Motor neuron (in vitro differentiated cells): Measurements from ENCODE around the gene RAD21L1. TPM values are rescaled to one million over a fixed set of nuclear protein-coding genes. Genes with fewer than 3 reads are reported as not detected.

Experiments used
- ATAC-seq, 8 experiments: fragments of 200-7000 bp; cut with Tn5 transposase; replicated peaks in 6 of 8; 2 replicates each; pipeline ENCODE4 v1.8.0; 2021; ENCODE audit warnings: mild to moderate bottlenecking in 8 of 8, moderate library complexity in 8 of 8
- H3K27ac ChIP-seq, 2 donors: fragments of 250-450 bp; sonication (Bioruptor Pico); 2 replicates each; pipeline ENCODE4 v1.9.0; 2021; ENCODE audit warnings: antibody characterized with exemption in 2 of 2, mild to moderate bottlenecking in 2 of 2, moderate library complexity in 1 of 2
- H3K4me1 ChIP-seq, 2 donors: fragments of 250-450 bp; sonication (Bioruptor Pico); replicated peaks in 1 of 2; 2 replicates each; pipeline ENCODE4 v1.6.1; 2021; ENCODE audit warnings: antibody characterized with exemption in 2 of 2, mild to moderate bottlenecking in 2 of 2, moderate library complexity in 1 of 2
- H3K4me3 ChIP-seq, 5 donors: fragments of 250-450 bp; sonication (Bioruptor Pico); 2 replicates each; pipeline ENCODE4 v1.9.0; 2021; ENCODE audit warnings: antibody characterized with exemption in 5 of 5, mild to moderate bottlenecking in 5 of 5, moderate library complexity in 4 of 5
- WGBS, 10 experiments: fragments of 450-650 bp; shearing (Covaris generic); methylation state at CpG; one replicate each; pipeline ENCODE4 v1.0.0; 2022; 5-methylcytosine and 5-hydroxymethylcytosine counted together
- in situ Hi-C, 9 experiments: fragments of 400-800 bp; cut with MboI; loops; one replicate each; pipeline ENCODE4 v1.15.0; 2021; ENCODE audit warnings: low sequenced_read_pairs in 9 of 9, low pct_unique_long_range_greater_than_20kb in 2 of 9; ENCODE audit not compliant: unreplicated experiment in 9 of 9
- total RNA-seq, 8 experiments: library from RNA; unstranded; fragments of 300-600 nt; gene quantifications; 2 replicates each; pipeline versions ENCODE4 v1.2.3 to v1.2.4, GENCODE V29; 2022

Gene RAD21L1
- total RNA-seq, 8 experiments from 2014 or later, result not detected

DNA sequence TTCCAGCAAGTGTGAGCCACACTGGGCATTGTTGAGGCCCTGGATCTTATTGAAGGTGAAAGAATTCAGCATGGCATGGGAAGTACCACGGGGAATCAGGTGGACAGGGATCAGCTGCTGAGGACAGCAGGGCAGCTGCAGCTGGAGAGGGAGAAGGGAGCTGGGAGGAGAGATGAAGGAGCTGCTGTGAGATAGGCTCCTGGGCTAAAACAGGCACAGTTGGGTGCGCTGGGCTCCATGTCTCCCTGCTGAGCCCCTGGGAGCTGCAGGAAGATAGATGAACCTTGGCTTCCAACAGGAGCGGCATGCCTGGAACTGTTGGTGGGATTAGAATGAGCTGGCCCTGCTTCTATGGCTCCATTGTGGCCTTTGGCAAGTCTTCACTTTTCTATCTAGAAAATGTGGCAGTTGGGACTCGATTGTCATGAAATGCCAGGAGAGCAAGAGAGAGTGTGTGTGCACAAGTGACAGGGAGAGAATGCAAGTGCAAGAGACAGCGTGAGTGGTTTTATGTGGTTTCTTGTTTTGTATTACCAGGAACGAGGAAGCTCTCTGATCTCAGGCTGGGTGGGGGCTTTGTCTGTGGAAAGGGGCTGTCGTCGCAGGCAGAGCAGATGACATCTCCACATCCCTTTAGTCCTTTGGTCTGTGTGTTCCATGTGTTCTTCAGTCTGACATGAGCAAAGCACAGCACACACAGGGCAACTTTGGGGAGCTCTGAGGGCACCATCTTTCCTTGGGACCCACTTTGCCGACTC, 60.6 kb downstream of the RAD21L1 start:
- WGBS, 10 experiments, result 0 to 85% (median 68%) methylated on average over 1 to 8 of the region's 9 CpGs; no CpG with 5 or more reads in 1 of the 10 experiments
- peaks cover 14 to 17% of the 10 kb centered on the region in 2 donors for H3K4me1 ChIP-seq
- no peak overlapping the region for H3K4me3 ChIP-seq
- ATAC-seq, result peak in 1 of 8 experiments; percentile 13
- in situ Hi-C loops, result no loop called here
- H3K27ac ChIP-seq, result no peak overlapping the region

DNA sequence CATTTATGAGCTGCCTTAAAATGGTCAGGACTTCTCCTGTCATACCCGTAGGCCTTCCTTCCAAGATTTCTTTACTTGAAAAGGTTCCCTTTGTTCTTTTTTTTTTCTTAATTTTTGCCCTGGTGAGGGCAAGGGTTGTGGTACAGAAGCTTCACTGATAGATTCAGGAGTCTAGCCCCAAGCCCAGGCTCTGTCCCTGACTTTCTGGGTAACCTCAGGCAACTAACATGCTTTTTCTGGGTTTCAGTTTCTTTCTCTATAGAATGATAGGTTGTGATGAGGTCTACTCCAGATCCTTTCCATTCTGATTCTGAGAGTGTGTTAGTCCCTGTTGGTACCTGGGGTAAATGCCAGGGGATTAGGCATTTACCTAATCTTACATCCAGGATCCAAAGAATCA, 61.5 kb downstream of the RAD21L1 start:
- in situ Hi-C loops, result no loop called here
- 60 to 89% (median 77%) methylated on average over 1 of the region's 1 CpG; no CpG with 5 or more reads in 3 of the 10 experiments for WGBS, 10 experiments
- ATAC-seq, result no peak
- Histone ChIP-seq H3K27ac (no peak overlapping the region), H3K4me3 (no peak overlapping the region), H3K4me1 (peaks cover 14 to 17% of the 10 kb centered on the region in 2 donors)

- ATAC-seq, result no peak
- 56 to 95% (median 84%) methylated on average over 1 to 10 of the region's 11 CpGs; no CpG with 5 or more reads in 1 of the 10 experiments for WGBS, 10 experiments
Measured at GRCh38 chr20:1287787-1288569, 62.1 kb downstream of the RAD21L1 start.

GRCh38 chr20:1291191-1291741, 65.4 kb downstream of the RAD21L1 start:
- Histone ChIP-seq H3K4me1 (no peaks in the 10 kb centered on the region), H3K4me3 (no peak overlapping the region), H3K27ac (no peak overlapping the region)
- 0 to 92% (median 54%) methylated on average over 1 to 4 of the region's 5 CpGs; no CpG with 5 or more reads in 3 of the 10 experiments for WGBS, 10 experiments
- peak in 3 of 8 experiments; percentile 87 to 98 (median 95) for ATAC-seq
- in situ Hi-C loops, result no loop called here

More at GRCh38 chr20:1287787-1288569, 62.1 kb downstream of the RAD21L1 start:
- Histone ChIP-seq H3K27ac (no peak overlapping the region), H3K4me3 (no peak overlapping the region), H3K4me1 (peaks cover 14 to 17% of the 10 kb centered on the region in 2 donors)
- in situ Hi-C loops, result no loop called here

GRCh38 chr20:1292620-1293019, 66.8 kb downstream of the RAD21L1 start:
- in situ Hi-C loops, result no loop called here
- Histone ChIP-seq H3K4me1 (no peaks in the 10 kb centered on the region), H3K4me3 (no peak overlapping the region), H3K27ac (no peak overlapping the region)
- ATAC-seq, result no peak
- WGBS, 10 experiments, result 20 to 100% (median 44%) methylated on average over 1 of the region's 1 CpG; no CpG with 5 or more reads in 7 of the 10 experiments

- ATAC-seq, result no peak
- WGBS, 10 experiments, result 40 to 92% (median 79%) methylated on average over 1 to 4 of the region's 6 CpGs; no CpG with 5 or more reads in 5 of the 10 experiments
- in situ Hi-C loops, result no loop called here
- no peak overlapping the region for H3K4me3 ChIP-seq
- H3K27ac ChIP-seq, result no peak overlapping the region
- H3K4me1 ChIP-seq, result no peaks in the 10 kb centered on the region
Measured at GRCh38 chr20:1293641-1294379, 68.0 kb downstream of the RAD21L1 start.

DNA sequence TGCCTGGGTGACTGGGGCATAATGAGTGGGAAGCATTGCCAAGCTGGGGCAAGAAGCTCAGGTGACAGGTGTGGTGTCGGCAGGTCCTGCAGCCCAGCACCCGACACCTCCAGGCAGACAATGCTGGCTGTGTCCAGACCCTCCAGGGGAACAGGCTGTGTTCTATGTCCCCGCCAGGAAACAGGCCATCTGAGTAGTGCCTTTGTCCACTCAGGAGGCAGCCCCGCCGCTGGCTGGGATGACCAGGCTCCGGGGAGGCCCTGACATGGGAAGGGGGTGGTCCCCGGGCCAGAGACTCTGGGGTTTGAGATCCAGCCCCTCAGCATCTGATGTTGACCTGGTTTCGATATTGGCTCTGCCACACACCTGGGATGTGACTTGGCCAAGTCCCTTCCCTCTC, 68.7 kb downstream of the RAD21L1 start:
- in situ Hi-C loops, result no loop called here
- Histone ChIP-seq H3K4me1 (no peaks in the 10 kb centered on the region), H3K4me3 (no peak overlapping the region), H3K27ac (no peak overlapping the region)
- ATAC-seq, result no peak
- WGBS, 10 experiments, result 93 to 100% (median 100%) methylated on average over 1 to 3 of the region's 8 CpGs; no CpG with 5 or more reads in 7 of the 10 experiments

GRCh38 chr20:1295276-1295930, 69.6 kb downstream of the RAD21L1 start:
- Histone ChIP-seq H3K27ac (no peak overlapping the region), H3K4me1 (no peaks in the 10 kb centered on the region), H3K4me3 (no peak overlapping the region)
- ATAC-seq, result peak in 1 of 8 experiments; percentile 27
- in situ Hi-C loops, result no loop called here
- 73 to 100% (median 100%) methylated on average over 1 to 4 of the region's 20 CpGs; no CpG with 5 or more reads in 5 of the 10 experiments for WGBS, 10 experiments

- 80 to 90% methylated on average over 2 to 3 of the region's 20 CpGs; no CpG with 5 or more reads in 8 of the 10 experiments for WGBS, 10 experiments
- in situ Hi-C loops, result no loop called here
- H3K27ac ChIP-seq, result no peak overlapping the region
- H3K4me3 ChIP-seq, result no peak overlapping the region
- ATAC-seq, result no peak
- no peaks in the 10 kb centered on the region for H3K4me1 ChIP-seq
Measured at GRCh38 chr20:1296117-1296610, 70.3 kb downstream of the RAD21L1 start.

- in situ Hi-C loops, result no loop called here
- H3K27ac ChIP-seq, result no peak overlapping the region
- H3K4me3 ChIP-seq, result no peak overlapping the region
- WGBS, 10 experiments, result 40 to 100% (median 82%) methylated on average over 1 to 9 of the region's 14 CpGs; no CpG with 5 or more reads in 4 of the 10 experiments
- H3K4me1 ChIP-seq, result no peaks in the 10 kb centered on the region
- no peak for ATAC-seq
Measured at GRCh38 chr20:1296922-1297321, 71.1 kb downstream of the RAD21L1 start.

- Histone ChIP-seq H3K4me3 (no peak overlapping the region), H3K27ac (no peak overlapping the region), H3K4me1 (no peaks in the 10 kb centered on the region)
- in situ Hi-C loops, result no loop called here
- ATAC-seq, result no peak
- 83 to 100% (median 92%) methylated on average over 1 to 2 of the region's 2 CpGs; no CpG with 5 or more reads in 5 of the 10 experiments for WGBS, 10 experiments
Measured at GRCh38 chr20:1297486-1297885, 71.6 kb downstream of the RAD21L1 start.

DNA sequence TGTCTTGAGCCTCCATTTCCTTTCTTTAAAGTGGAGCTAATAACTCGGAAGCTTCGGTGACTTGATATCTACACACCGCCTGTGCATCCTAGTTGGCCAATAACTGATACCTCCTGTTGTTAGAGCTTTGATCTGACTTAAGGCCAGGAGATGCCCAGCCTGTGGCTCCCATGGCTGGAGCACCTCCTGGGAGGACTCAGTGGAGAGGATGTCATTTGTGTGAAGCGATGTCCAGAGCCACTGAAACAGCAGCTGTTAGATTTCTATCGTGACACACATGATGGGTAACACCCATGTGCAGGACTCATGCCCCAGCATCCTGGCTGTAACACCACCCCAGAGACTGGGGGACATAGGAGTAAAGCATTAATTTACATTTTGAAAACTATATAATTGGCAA, 72.3 kb downstream of the RAD21L1 start:
- ATAC-seq, result no peak
- in situ Hi-C loops, result no loop called here
- Histone ChIP-seq H3K4me1 (no peaks in the 10 kb centered on the region), H3K4me3 (no peak overlapping the region), H3K27ac (no peak overlapping the region)
- WGBS, 10 experiments, result 78 to 100% (median 84%) methylated on average over 1 to 3 of the region's 5 CpGs; no CpG with 5 or more reads in 2 of the 10 experiments
